SU-DHL-6 (cell line): ENCODE data around the gene PMEPA1.

ENCODE experiments used
- EZH2phosphoT487 ChIP-seq: fragments of 200-600 bp; sonication (generic), shearing (Covaris generic); conservative IDR thresholded peaks from 2 replicates; pipeline ENCODE4 v1.6.1; 2018; ENCODE audit warnings: mild to moderate bottlenecking, antibody characterized with exemption, low read length, moderate library complexity, mixed read lengths
- TF ChIP-seq, protein P1 (sequence below): fragments of 200-600 bp; sonication (generic); IDR thresholded peaks from one replicate; pipeline ENCODE4 v1.5.1; 2017; ENCODE audit warnings: antibody characterized with exemption, mild to moderate bottlenecking, low read length, moderate library complexity; ENCODE audit not compliant: insufficient read depth, poor library complexity, severe bottlenecking

DNA sequence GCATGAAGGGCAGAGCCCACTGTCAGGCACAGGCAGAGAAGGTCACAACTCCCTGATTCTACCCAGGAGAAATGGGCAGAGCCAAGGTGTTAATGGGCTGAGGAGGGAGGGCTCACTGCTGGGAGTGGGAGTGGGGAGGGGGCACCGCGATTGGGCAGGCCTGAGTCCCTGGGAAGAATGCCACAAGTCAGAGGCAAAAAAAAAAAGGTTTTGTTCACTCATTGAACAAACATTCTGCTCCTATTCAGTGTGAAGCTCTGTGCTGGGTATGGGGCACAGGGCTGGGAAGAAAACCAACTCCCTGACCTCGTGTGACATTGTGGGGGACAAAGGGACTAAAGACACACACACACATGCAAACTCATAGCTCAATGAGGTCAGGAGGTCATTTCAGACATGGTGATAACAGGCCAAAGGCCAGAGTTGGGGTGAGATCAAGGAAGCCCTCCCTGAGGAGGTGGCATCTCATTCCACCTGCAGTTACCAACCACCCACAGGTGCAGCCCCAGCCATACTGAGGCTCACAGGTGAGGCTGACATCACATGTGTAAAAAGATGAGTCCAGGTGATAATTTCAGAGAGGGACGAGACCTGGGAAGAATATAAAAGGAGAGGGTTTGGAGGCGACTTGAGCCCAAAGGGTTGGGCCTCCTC, 3.2 kb upstream of the PMEPA1 start:
- TF ChIP-seq, protein P1, sequence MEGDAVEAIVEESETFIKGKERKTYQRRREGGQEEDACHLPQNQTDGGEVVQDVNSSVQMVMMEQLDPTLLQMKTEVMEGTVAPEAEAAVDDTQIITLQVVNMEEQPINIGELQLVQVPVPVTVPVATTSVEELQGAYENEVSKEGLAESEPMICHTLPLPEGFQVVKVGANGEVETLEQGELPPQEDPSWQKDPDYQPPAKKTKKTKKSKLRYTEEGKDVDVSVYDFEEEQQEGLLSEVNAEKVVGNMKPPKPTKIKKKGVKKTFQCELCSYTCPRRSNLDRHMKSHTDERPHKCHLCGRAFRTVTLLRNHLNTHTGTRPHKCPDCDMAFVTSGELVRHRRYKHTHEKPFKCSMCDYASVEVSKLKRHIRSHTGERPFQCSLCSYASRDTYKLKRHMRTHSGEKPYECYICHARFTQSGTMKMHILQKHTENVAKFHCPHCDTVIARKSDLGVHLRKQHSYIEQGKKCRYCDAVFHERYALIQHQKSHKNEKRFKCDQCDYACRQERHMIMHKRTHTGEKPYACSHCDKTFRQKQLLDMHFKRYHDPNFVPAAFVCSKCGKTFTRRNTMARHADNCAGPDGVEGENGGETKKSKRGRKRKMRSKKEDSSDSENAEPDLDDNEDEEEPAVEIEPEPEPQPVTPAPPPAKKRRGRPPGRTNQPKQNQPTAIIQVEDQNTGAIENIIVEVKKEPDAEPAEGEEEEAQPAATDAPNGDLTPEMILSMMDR, result no peak
- no peak for TF ChIP-seq EZH2phosphoT487
